Kidney (tissue), 14 donors: ENCODE data around the gene SLC13A2. TPM values are rescaled to one million over a fixed set of nuclear protein-coding genes. Genes with fewer than 3 reads are reported as not detected.
"Not testable (repeated sequence)": the region's sequence is repeated elsewhere in the genome, so short reads cannot be mapped to it uniquely, and the experiment has no call there.

Experiments used
- DNase-seq, 5 donors: peaks; one replicate each; pipeline ENCODE4 v3.0.0-alpha.2; 2013 to 2020
- FAIRE-seq: peaks from 2 replicates; lab custom pipeline; 2012; peaks lifted over from hg19 to GRCh38; lab: Jason Lieb, UNC
- H3K27ac ChIP-seq, 2 donors: one replicate each; pipeline ENCODE4 v1.7.0; 2013; ENCODE audit warnings: low read depth in 2 of 2, low read length in 2 of 2, inconsistent platforms in 1 of 2
- H3K27me3 ChIP-seq: one replicate; pipeline ENCODE4 v1.7.1; 2013; ENCODE audit warnings: low read length, inconsistent platforms; ENCODE audit not compliant: control insufficient read depth, insufficient read depth
- H3K36me3 ChIP-seq, 3 donors: one replicate each; pipeline versions ENCODE4 v1.7.0 to v1.7.1; 2013; ENCODE audit warnings: low read length in 3 of 3, control low read depth in 1 of 3, inconsistent platforms in 1 of 3; ENCODE audit not compliant: insufficient read depth in 3 of 3, control insufficient read depth in 2 of 3
- H3K4me1 ChIP-seq, 3 donors: one replicate each; pipeline versions ENCODE4 v1.7.0 to v1.7.1; 2013; ENCODE audit warnings: low read length in 3 of 3, inconsistent platforms in 1 of 3, low read depth in 1 of 3; ENCODE audit not compliant: control insufficient read depth in 2 of 3, insufficient read depth in 2 of 3
- H3K4me3 ChIP-seq, 3 donors: one replicate each; pipeline versions ENCODE4 v1.7.0 to v1.8.1; 2013; ENCODE audit warnings: low read length in 3 of 3, control low read depth in 1 of 3, inconsistent platforms in 1 of 3
- H3K9ac ChIP-seq, 3 donors: one replicate each; pipeline versions ENCODE4 v1.7.0 to v1.7.1; 2013; ENCODE audit warnings: low read length in 3 of 3, control low read depth in 1 of 3, inconsistent platforms in 1 of 3
- H3K9me3 ChIP-seq, 3 donors: one replicate each; pipeline versions ENCODE4 v1.7.0 to v1.7.1; 2013; ENCODE audit warnings: low read length in 3 of 3, control low read depth in 1 of 3, inconsistent platforms in 1 of 3; ENCODE audit not compliant: control insufficient read depth in 2 of 3, insufficient read depth in 1 of 3
- CTCF ChIP-seq: IDR thresholded peaks from 3 replicates; pipeline ENCODE4 v1.5.1; 2012; ENCODE audit warnings: mild to moderate bottlenecking, moderate library complexity, borderline replicate concordance; ENCODE audit not compliant: insufficient read depth; ENCODE audit errors: extremely low read depth
- intact Hi-C: fragments of 100-400 bp; cut with DNase I; formaldehyde crosslinking; loops from one replicate; pipeline ENCODE4 v1.11.1; 2022
- polyA plus RNA-seq: library from polyadenylated mRNA; stranded (reverse); fragments of 350-450 nt; fragmentation: Illumina TruSeq; extraction: RNeasy Lipid Tissue Mini Kit (QIAGEN cat#74804); gene quantifications from one replicate; pipeline ENCODE4 v1.2.3, GENCODE V29; 2014; ENCODE audit warnings: low read depth, low replicate concordance; ENCODE audit not compliant: insufficient read depth
- total RNA-seq: library from RNA; stranded (reverse); fragmentation: NEBNext Ultra II Directional; extraction: Animal tissue kit (Norgen Biotek cat#: 25700); gene quantifications from one replicate; pipeline ENCODE4 v1.2.1, GENCODE V29; 2021
- donor health status: control.
- donor health status: control.
- donor health status: control.
- donor health status: control.
- donor health status: control.
- donor health status: DM: yes; HTN: yes; CAD: no.
- donor health status: Normal renal cell carcinoma (clear cell type).

Gene SLC13A2
- total and polyA plus RNA-seq, 2 donors from 2014 or later, result 1.1 to 69.0 TPM

- DNase-seq (no peak), FAIRE-seq (no peak)
- TF ChIP-seq CTCF, result no peak
- H3K27ac ChIP-seq, result no peak overlapping the region
- H3K9ac ChIP-seq, result no peak overlapping the region
- no peaks in the 10 kb centered on the region for H3K36me3 ChIP-seq
- intact Hi-C loops, result no loop called here
- H3K27me3 ChIP-seq, result no peaks in the 10 kb centered on the region
- no peaks in the 10 kb centered on the region for H3K4me1 ChIP-seq
- H3K9me3 ChIP-seq, result no peaks in the 10 kb centered on the region
- H3K4me3 ChIP-seq, result no peak overlapping the region
These were observed 46.1 kb upstream of the SLC13A2 start for GRCh38 chr17:28427371-28427770.

DNA sequence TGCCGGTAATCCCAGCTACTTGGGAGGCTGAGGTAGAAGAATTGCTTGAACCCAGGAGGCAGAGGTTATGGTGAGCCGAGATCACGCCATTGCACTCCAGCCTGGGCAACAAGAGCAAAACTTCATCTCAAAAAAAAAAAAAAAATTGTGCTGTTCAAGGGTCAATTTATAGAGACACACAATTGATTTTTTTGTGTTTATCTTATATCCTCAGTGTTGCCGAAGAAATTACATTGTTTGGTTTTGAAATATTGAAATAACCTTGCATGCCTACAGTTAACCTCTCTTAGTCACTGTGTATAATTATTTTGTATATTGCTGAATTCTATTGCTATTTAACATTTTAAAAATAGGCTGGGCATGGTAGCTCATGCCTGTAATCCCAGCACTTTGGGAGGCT, 45.5 kb upstream of the SLC13A2 start:
- H3K4me1 ChIP-seq, intact Hi-C loops, H3K9ac ChIP-seq, H3K9me3 ChIP-seq, DNase-seq, FAIRE-seq, H3K27ac ChIP-seq, H3K4me3 ChIP-seq, H3K36me3 ChIP-seq, H3K27me3 ChIP-seq: not testable (repeated sequence)

DNA sequence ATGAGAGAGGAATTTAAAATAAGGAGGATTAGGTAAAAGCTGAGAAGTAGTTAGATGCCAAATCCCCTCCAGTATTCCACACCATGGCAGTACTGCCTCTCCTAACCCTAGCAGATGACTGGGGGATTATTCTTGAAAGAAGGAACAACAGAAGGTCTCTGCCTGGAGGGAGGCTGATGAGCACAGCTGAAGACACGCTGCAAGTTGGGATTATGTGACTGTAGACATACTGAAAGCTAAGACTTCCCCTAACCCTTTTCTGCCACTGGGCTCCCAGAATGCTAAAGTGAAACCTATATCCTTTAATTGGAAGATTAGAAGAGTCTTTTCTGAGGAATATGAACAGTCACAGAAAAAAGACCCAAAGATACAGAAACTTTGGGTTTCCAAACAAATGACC, 39.7 kb upstream of the SLC13A2 start:
- Histone ChIP-seq H3K27ac (no peak overlapping the region), H3K9ac (no peak overlapping the region), H3K27me3 (no peaks in the 10 kb centered on the region), H3K36me3 (no peaks in the 10 kb centered on the region), H3K4me3 (no peak overlapping the region), H3K4me1 (no peaks in the 10 kb centered on the region), H3K9me3 (no peaks in the 10 kb centered on the region)
- intact Hi-C loops, result no loop called here
- TF ChIP-seq CTCF, result no peak
- no peak for DNase-seq
- no peak for FAIRE-seq

DNA sequence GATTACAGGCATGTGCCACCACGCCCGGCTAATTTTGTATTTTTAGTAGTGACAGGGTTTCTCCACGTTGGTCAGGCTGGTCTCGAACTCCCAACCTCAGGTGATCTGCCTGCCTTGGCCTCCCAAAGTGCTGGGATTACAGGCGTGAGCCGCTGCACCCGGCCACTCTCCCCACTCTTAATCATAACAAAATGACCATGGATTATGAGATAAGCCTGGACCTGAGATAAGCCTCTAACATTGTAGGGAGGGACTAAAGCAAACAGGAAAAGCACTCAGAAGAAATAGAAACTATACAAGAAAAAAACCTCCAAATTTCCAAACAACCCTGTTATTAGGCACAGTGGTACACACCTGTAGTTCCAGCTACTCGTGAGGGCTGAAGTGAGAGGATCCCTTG, 39.1 kb upstream of the SLC13A2 start:
- H3K4me3 ChIP-seq, DNase-seq, H3K4me1 ChIP-seq, H3K9me3 ChIP-seq, H3K27ac ChIP-seq, H3K27me3 ChIP-seq, FAIRE-seq, intact Hi-C loops, H3K9ac ChIP-seq, H3K36me3 ChIP-seq: not testable (repeated sequence)
